ENCODE data around the gene XKR3.
"Not testable (repeated sequence)": the region's sequence is repeated elsewhere in the genome, so short reads cannot be mapped to it uniquely, and the experiment has no call there.

XKR3 gene

DNA sequence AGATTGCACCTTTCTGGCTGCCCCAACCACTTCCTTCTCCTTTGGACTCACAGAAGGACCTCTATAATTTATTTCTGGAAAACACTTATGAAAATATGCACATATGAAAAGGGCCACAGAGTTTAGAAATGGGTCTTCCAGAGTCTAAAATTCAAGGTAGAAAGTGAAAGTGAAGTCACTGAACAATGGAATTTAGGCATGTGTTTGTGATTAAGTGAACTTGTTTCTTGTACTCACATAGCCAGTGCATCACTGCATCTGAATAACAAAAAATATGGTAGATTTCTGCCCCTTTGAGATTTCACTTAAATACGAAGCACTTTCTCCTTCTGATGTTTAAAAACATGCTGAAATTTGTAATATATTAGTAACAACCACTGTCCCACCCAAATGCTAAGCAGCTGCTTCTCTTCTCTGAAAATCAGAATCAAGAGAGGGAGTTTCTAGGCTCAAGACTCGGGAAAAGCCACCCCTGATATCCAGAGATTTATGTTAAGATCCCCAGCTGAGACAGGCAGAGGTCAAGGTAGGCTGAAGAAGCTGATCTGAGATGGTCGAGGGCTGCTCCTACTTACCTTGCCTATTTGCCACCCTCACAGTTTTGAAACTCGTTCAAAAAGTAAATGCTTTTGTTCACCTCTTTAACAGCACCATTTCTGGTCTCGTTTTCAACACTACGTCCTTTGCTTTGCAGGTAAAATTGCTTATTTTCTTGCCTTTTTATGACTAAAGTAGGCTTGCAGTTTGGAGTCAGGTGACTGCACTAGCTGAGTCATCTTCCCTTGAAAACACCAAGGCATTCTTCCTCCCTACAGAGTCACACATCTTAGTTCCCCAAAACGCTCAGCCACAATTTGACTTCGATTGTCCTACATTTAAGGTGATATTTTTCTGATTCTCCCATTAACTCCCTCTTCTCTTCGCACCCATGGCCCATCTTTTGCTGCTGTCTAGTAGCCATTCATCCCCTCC, at the start of gene XKR3:
XKR3 (minus strand) TSS at position 696 of the 972 bp plus-strand sequence. CDS start 17,338 bp downstream, outside the sequence.
- DNase-seq = peak in 3 of 6 experiments; percentile 18 to 58 (median 26)

- not testable (repeated sequence) for DNase-seq
Measured at GRCh38 chr22:16869640-16870039, 44.4 kb upstream of the XKR3 start.

GRCh38 chr22:16866167-16866566, 41.0 kb upstream of the XKR3 start:
- no peak for DNase-seq

- not testable (repeated sequence) for DNase-seq
Measured at GRCh38 chr22:16856851-16857250, 31.6 kb upstream of the XKR3 start.

GRCh38 chr22:16854631-16855030, 29.4 kb upstream of the XKR3 start:
- no peak for DNase-seq

- not testable (repeated sequence) for DNase-seq
Measured at GRCh38 chr22:16851268-16851996, 26.2 kb upstream of the XKR3 start.

DNA sequence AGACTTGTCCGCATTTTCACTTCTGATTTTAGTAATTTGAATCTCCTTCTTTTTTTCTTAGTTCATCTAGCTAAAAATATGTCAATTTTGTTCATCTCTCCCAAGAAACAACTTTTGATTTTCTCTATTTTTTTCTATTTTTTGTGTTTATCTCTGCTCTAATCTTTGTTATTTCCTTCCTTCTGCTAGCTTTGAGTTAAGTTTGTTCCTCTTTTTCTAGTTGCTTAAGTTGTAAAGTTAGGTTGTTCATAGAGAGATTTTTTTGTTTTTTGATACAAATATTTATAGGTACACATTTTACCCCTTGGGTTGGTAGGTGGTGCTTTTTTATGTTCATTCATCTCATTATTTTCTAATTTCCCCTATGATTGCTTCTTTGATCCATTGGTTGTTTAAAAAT, 22.1 kb upstream of the XKR3 start:
- DNase-seq = no peak

- DNase-seq = no peak
Measured at GRCh38 chr22:16845881-16846280, 20.7 kb upstream of the XKR3 start.

DNA sequence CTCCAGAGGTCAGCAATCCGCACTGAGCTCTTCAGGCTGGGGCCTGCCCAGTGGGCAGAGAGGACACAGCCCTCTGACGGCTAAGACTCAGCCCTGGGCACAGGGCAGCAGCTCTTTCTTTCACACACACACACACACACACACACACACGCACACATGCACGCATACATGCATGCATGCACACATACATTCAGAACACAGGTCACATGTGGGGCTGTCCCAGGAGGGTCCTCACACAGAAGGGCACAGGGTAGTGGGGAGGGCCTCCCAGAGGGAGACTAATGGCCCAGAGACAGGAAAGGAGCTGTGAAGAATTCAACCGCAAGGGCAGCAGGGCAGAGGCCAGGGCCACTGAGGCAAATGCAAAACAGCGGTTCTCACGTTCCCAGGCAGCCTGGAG, 20.3 kb upstream of the XKR3 start:
- no peak for DNase-seq

DNA sequence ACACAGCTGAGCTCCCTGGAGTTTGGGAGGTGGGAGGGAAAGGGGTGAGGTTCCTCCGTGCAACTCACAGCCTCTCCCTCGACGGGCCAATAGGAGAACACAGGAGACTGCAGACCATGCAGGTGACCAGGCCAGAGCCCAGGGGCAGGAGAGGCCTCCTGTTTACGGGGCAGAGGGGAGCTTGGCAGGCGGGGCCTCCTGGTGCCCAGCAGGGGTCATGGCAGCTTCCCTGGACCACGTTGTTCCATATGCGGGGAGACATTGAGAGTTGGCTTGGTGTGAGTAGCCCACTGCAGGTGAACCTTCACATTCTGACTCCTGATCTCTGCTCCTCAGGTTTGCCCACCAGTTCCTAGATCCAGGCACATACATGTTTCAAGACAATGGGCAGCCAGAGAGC, 19.3 kb upstream of the XKR3 start:
- DNase-seq = no peak

- no peak for DNase-seq
Measured at GRCh38 chr22:16838073-16838472, 12.9 kb upstream of the XKR3 start.

DNA sequence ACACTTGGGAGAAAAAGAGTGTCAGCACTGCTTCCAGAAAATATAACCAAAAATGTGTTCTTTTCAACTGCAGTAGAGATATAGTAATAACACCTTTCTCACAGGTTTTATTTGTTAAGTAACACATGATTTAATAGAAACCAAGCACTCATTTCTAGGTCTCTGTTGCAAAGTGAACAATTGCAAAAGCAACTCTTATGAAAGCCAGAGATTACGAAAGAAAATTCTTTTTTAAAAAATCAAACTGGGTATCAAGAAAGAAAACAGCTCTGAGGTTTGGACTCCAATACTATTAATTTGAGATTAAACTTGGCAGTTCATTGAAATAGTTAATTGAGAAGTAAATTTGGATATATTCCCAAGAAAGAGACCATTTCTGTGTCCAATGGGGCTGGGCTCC, 9.8 kb upstream of the XKR3 start:
- DNase-seq = no peak

GRCh38 chr22:16831257-16831656, 6.0 kb upstream of the XKR3 start:
- DNase-seq = no peak

DNA sequence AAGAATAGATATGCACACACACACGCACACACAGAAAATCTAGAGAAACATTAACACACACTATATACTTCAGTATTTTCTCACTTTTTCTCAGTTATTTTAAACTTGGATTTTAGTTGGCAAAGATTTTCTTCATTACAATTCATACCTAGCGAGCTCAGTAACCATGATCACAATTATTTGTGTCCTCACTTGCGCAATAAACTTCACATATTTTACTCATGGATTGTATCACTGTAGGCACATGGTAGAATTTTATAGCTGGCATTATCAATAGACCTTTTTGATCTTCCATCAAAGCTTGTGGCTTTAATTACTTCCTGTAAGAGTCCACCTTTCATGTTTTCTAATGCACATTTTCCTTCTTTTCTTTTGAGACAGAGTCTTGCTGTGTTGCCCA, 4.8 kb upstream of the XKR3 start:
- DNase-seq = no peak

DNA sequence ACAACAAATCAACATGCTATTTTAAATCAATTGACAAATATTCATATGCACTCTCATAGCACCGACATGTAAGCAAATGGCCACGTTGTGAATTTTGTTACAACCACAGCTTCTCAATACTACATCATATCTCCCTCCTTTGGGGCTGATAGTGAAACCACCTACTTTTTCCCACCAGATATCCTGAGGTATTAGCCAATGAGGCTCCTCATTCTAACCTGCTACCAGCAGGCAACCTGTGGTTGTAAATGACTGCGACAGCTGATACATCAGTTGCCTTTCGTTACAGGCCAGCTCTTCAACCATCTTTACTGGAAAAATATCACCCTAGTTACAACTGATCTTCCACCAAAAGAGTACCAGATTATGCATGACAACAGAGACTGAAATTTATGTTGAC, 3.7 kb upstream of the XKR3 start:
- no peak for DNase-seq

GRCh38 chr22:16827506-16827905, 2.3 kb upstream of the XKR3 start:
- no peak for DNase-seq

DNA sequence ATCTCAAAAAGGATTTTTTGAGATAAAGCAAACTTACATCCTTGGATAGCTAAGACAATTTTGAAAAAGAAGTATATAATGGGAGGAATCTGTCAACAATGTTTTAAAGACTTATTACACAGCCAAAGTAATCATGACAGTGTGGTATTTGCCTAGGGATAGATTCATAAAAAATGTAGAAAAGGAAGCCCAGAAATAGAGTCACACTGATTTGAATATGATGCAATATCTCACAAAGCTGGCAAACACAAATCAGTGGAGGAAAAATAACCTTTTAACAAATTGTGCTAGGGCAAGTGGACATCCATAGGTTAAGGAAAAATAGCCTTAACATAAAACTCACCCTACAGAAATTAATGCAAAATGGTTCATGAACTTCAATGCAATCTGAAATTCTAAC, 6.0 kb downstream of the XKR3 start:
- no peak for DNase-seq

- no peak for DNase-seq
Measured at GRCh38 chr22:16818538-16818937, 6.7 kb downstream of the XKR3 start.

DNA sequence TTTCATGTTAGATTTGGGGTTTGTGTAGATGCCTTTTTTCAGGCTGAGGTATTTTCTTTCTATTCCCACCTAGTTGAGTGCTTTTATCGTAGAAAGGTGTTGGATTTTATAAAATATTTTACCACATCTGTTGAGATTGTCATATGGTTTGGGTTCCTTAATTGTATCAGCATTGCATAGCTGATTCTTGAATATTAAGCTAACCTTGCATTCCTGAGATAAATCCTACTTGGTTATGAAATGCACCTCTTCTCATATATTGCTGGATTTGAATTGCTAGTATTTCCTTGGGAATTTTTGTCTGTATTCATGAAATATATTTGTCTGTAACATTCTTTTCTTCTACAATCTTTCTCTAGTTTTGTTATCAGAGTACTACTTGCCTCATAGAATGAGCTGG, 10.1 kb downstream of the XKR3 start:
- DNase-seq = no peak

DNA sequence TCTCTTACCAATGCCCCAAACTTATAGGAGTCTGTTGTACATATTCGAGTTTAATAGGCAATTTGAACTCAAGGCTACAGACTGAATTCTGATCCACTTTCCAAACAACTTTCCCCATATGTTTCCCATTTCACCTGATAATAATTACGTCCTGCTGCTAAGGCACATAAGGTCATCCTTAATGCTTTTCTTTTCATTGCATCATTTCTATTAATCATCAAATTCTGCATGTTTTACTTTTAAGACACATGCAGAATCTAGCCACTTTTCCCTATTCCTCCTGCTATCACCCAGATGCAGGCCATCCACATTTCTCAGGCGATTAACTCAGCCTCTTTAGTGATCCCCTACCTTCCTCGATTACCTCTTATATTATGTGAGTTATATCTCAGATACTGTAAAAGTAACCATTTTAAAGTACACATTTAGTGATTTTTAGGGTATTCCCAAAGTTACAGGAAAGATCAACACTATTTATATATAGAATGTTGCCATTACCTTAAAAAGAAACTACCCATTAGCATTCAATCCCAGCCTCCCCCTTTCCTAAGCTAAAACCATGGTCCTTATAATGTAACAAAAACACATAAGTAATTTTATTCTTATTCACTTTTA, 14.9 kb downstream of the XKR3 start:
- DNase-seq = no peak

GRCh38 chr22:16808744-16809143, 16.5 kb downstream of the XKR3 start:
- DNase-seq = no peak

- DNase-seq = no peak
Measured at GRCh38 chr22:16807109-16807508, 18.1 kb downstream of the XKR3 start.

GRCh38 chr22:16806401-16806800, 18.8 kb downstream of the XKR3 start:
- no peak for DNase-seq

- no peak for DNase-seq
Measured at GRCh38 chr22:16804882-16805281, 20.3 kb downstream of the XKR3 start.
